ENCODE measurements around the gene DUOX1. TPM values are rescaled to one million over a fixed set of nuclear protein-coding genes. Genes with fewer than 3 reads are reported as not detected.

Gene DUOX1
- total and polyA plus RNA-seq, 2 of the 13 experiments (the other 11 are each of a cell fraction or from before 2014, with no cell fraction given): 0.03 TPM; not detected in 1

GRCh38 chr15:45091576-45091975 lies 38.2 kb upstream of the DUOX1 start:
- H4K20me1 ChIP-seq (ENCODE audit: insufficient read depth, low read length): no peaks in the 10 kb centered on the region
- peaks cover 3 to 27% of the 10 kb centered on the region in 2 experiments; a peak in 4 of 5 replicates for H3K27me3 ChIP-seq (ENCODE audit: control insufficient read depth in 1 of 2, insufficient read depth in 2 of 2, low read length in 2 of 2)
- no peak overlapping the region for H2AFZ ChIP-seq (ENCODE audit: low read length)
- CTCF ChIA-PET (ENCODE audit: low intra/inter-chr PET ratio, low total read pairs): no interaction called here
- ATAC-seq (peak; percentile 17; the same call in 2 of the 3 replicates), FAIRE-seq (no peak), DNase-seq (ENCODE audit: low spot score) (no peak)
- WGBS (ENCODE audit: low lambda C conversion rate): 80% methylated on average over 1 of the region's 2 CpGs
- intact Hi-C loops (cut with micrococcal nuclease; ENCODE audit: unreplicated experiment) (no loop called here), in situ Hi-C loops (cut with HindIII; ENCODE audit: extremely low pct_ligation_motif_present, low pct_unique_long_range_greater_than_20kb) (no loop called here)
- TF ChIP-seq CCDC6 (CRISPR knock-in tag; IDR thresholded peaks at IDR 0.05): no peak
- TF ChIP-seq XRCC5 (optimal IDR thresholded peaks at IDR 0.05; ENCODE audit: low read length): no peak
- TF ChIP-seq PREB (CRISPR knock-in tag; IDR thresholded peaks at IDR 0.05): no peak
- no peak for TF ChIP-seq STAG1 (CRISPR knock-in tag; IDR thresholded peaks at IDR 0.05)
- TF ChIP-seq RORA (CRISPR knock-in tag; IDR thresholded peaks at IDR 0.05): no peak
- TF ChIP-seq CC2D1A (CRISPR knock-in tag; IDR thresholded peaks at IDR 0.05): no peak
- no peak for TF ChIP-seq ZBTB7A (CRISPR knock-in tag; IDR thresholded peaks at IDR 0.05)
- no peak for TF ChIP-seq TBX2 (CRISPR knock-in tag; IDR thresholded peaks at IDR 0.05; ENCODE audit: borderline replicate concordance)
- no peak for TF ChIP-seq BHLHE40 (IDR thresholded peaks at IDR 0.05; ENCODE audit: low read length)
- TF ChIP-seq ZNF781 (CRISPR knock-in tag; IDR thresholded peaks at IDR 0.05; ENCODE audit: borderline replicate concordance, not compliant biosample characterization): no peak
- no peak for TF ChIP-seq MAFK (conservative IDR thresholded peaks at IDR 0.05 in 1 of 2, IDR thresholded peaks at IDR 0.05 in 1 of 2; ENCODE audit: low read length in 2 of 2)
- no peak overlapping the region for H3K27ac ChIP-seq (ENCODE audit: extremely low read length, insufficient read depth, low read length)
- H3K4me2 ChIP-seq (ENCODE audit: low read depth, low read length): no peak overlapping the region
- POLR2A ChIA-PET: no interaction called here
- H3K79me2 ChIP-seq (ENCODE audit: insufficient read depth, low read length): no peaks in the 10 kb centered on the region
- H3K4me1 ChIP-seq (ENCODE audit: insufficient read depth, low read length): peaks cover 44% of the 10 kb centered on the region
- no peaks in the 10 kb centered on the region for H3K36me3 ChIP-seq (replicated peaks in 1 of 2; ENCODE audit: control insufficient read depth in 1 of 2, insufficient read depth in 2 of 2, low read length in 2 of 2)
- no peak overlapping the region for H3K9ac ChIP-seq (ENCODE audit: insufficient read depth, low read depth, low read length)
- H3K4me3 ChIP-seq (replicated peaks in 1 of 3; ENCODE audit: insufficient read depth in 1 of 3, low read depth in 2 of 3, low read length in 3 of 3): no peak overlapping the region
- no peaks in the 10 kb centered on the region for H3K9me3 ChIP-seq (ENCODE audit: low read length)
- no TSS peak for BruUV-seq (replicated peaks)
